Prostate gland (tissue), 2 donors: ENCODE data around the gene REPIN1. TPM values are rescaled to one million over a fixed set of nuclear protein-coding genes. Genes with fewer than 3 reads are reported as not detected.

Source experiments
- DNase-seq: peaks from one replicate; pipeline ENCODE4 v3.0.0-alpha.2; 2019; ENCODE audit warnings: low spot score
- H3K27ac ChIP-seq, 2 donors: fragments of 200-600 bp; sonication (generic); 2 replicates each; pipeline ENCODE4 v1.5.1; 2017 to 2019
- H3K27me3 ChIP-seq: fragments of 200-600 bp; sonication (generic); replicated peaks from 2 replicates; pipeline ENCODE4 v1.5.1; 2019; ENCODE audit not compliant: insufficient read depth
- H3K36me3 ChIP-seq, 2 donors: fragments of 200-600 bp; sonication (generic); 1 replicate in 1 of 2; 2 replicates in 1 of 2; pipeline versions ENCODE4 v1.5.1 to v1.8.1; 2017 to 2019
- H3K4me1 ChIP-seq: fragments of 200-600 bp; sonication (generic); replicated peaks from 2 replicates; pipeline ENCODE4 v1.5.1; 2019
- H3K4me3 ChIP-seq, 2 donors: fragments of 200-600 bp; sonication (generic); 2 replicates each; pipeline ENCODE4 v1.5.1; 2017 to 2019
- H3K9me3 ChIP-seq: fragments of 200-600 bp; sonication (generic); 2 replicates; pipeline ENCODE4 v1.5.1; 2017
- CTCF ChIP-seq, 4 experiments: fragments of 200-600 bp in 2 of 4; fragments of 450-650 bp in 2 of 4; sonication (generic) in 2 of 4; IDR thresholded peaks; 1 replicate in 3 of 4; 2 replicates in 1 of 4; pipeline ENCODE4 v1.5.1; 2016 to 2019; ENCODE audit warnings: antibody characterized with exemption in 4 of 4, mild to moderate bottlenecking in 2 of 4, moderate library complexity in 2 of 4
- POLR2A ChIP-seq: fragments of 450-650 bp; IDR thresholded peaks from one replicate; pipeline ENCODE4 v1.6.1; 2016; ENCODE audit warnings: antibody characterized with exemption, mild to moderate bottlenecking
- POLR2AphosphoS5 ChIP-seq: sonication (generic); formaldehyde crosslinking; IDR thresholded peaks from one replicate; pipeline ENCODE4 v1.6.1; 2017; ENCODE audit warnings: antibody characterized with exemption
- WGBS: methylation state at CpG from one replicate; pipeline ENCODE4 v1.1.5; 2018; 5-methylcytosine and 5-hydroxymethylcytosine counted together
- intact Hi-C: fragments of 100-400 bp; cut with DNase I; formaldehyde crosslinking; loops from one replicate; pipeline ENCODE4 v1.14.2; 2022
- total RNA-seq, 2 donors: library from RNA; depleted of rRNA; stranded (reverse); fragments of >200 nt; gene quantifications; one replicate each; pipeline ENCODE4 v1.1.0, GENCODE V29; 2016

The REPIN1 gene
- total RNA-seq, 2 donors from 2014 or later = 150 to 171 TPM

GRCh38 chr7:150326657-150327268 is 41.9 kb upstream of the REPIN1 start:
- no peak for DNase-seq
- Histone ChIP-seq H3K4me3 (no peak overlapping the region), H3K4me1 (no peaks in the 10 kb centered on the region), H3K36me3 (no peaks in the 10 kb centered on the region), H3K27me3 (no peaks in the 10 kb centered on the region), H3K9me3 (no peaks in the 10 kb centered on the region), H3K27ac (no peak overlapping the region)
- 92% methylated on average over 4 of the region's 4 CpGs for WGBS
- TF ChIP-seq POLR2A (no peak), CTCF (IDR thresholded peaks at IDR 0.05) (no peak), POLR2AphosphoS5 (no peak)
- intact Hi-C loops = no loop called here

GRCh38 chr7:150327308-150327707 is 41.3 kb upstream of the REPIN1 start:
- H3K4me3 ChIP-seq = no peak overlapping the region
- 98% methylated on average over 3 of the region's 3 CpGs for WGBS
- no peaks in the 10 kb centered on the region for H3K9me3 ChIP-seq
- H3K27ac ChIP-seq = no peak overlapping the region
- intact Hi-C loops = no loop called here
- DNase-seq = no peak
- no peak for TF ChIP-seq POLR2AphosphoS5
- TF ChIP-seq POLR2A = no peak
- TF ChIP-seq CTCF (IDR thresholded peaks at IDR 0.05) = no peak
- H3K27me3 ChIP-seq = no peaks in the 10 kb centered on the region
- H3K4me1 ChIP-seq = no peaks in the 10 kb centered on the region
- no peaks in the 10 kb centered on the region for H3K36me3 ChIP-seq

GRCh38 chr7:150329331-150330120 is 39.1 kb upstream of the REPIN1 start:
- intact Hi-C loops = no loop called here
- TF ChIP-seq POLR2AphosphoS5 (no peak), CTCF (IDR thresholded peaks at IDR 0.05) (no peak), POLR2A (no peak)
- H3K9me3 ChIP-seq = no peaks in the 10 kb centered on the region
- no peak overlapping the region for H3K4me3 ChIP-seq
- WGBS = 78% methylated on average over 22 of the region's 22 CpGs
- H3K27me3 ChIP-seq = no peaks in the 10 kb centered on the region
- no peak overlapping the region for H3K27ac ChIP-seq
- H3K4me1 ChIP-seq = no peaks in the 10 kb centered on the region
- H3K36me3 ChIP-seq = no peaks in the 10 kb centered on the region
- no peak for DNase-seq

GRCh38 chr7:150330211-150330885 is 38.3 kb upstream of the REPIN1 start:
- DNase-seq = no peak

More at GRCh38 chr7:150330211-150330885, 38.3 kb upstream of the REPIN1 start:
- Histone ChIP-seq H3K27me3 (no peaks in the 10 kb centered on the region), H3K9me3 (no peaks in the 10 kb centered on the region), H3K27ac (no peak overlapping the region), H3K36me3 (no peaks in the 10 kb centered on the region), H3K4me1 (no peaks in the 10 kb centered on the region), H3K4me3 (no peak overlapping the region)
- TF ChIP-seq CTCF (IDR thresholded peaks at IDR 0.05) (no peak), POLR2A (no peak), POLR2AphosphoS5 (no peak)
- intact Hi-C loops = no loop called here
- whole genome bisulfite sequencing = 94% methylated on average over 18 of the region's 19 CpGs
